NB4 (cell line): ENCODE measurements around the gene ALDH8A1.

Experiments
- DNase-seq: peaks from one replicate; pipeline ENCODE4 v3.0.0; 2010; ENCODE audit warnings: low read depth
- H3K4me3 ChIP-seq: one replicate; pipeline ENCODE4 v1.5.1; 2011; ENCODE audit warnings: mild to moderate bottlenecking, low read depth, low read length, moderate library complexity
- CTCF ChIP-seq: IDR thresholded peaks from one replicate; pipeline ENCODE4 v1.5.1; 2012; ENCODE audit warnings: low read depth, low read length
- MAX ChIP-seq: IDR thresholded peaks from 2 replicates; pipeline ENCODE4 v1.6.1; 2011; ENCODE audit warnings: low read depth, low read length
- MYC ChIP-seq: IDR thresholded peaks from 2 replicates; pipeline ENCODE4 v1.6.1; 2011; ENCODE audit warnings: low read depth, low read length
- POLR2A ChIP-seq: IDR thresholded peaks from 2 replicates; pipeline ENCODE4 v1.6.1; 2011; ENCODE audit warnings: mild to moderate bottlenecking; ENCODE audit not compliant: insufficient read length; ENCODE audit errors: extremely low read depth

ALDH8A1 gene

GRCh38 chr6:134937426-134937825, 12.5 kb downstream of the ALDH8A1 start:
- no peak for DNase-seq
- H3K4me3 ChIP-seq, result no peak overlapping the region
- TF ChIP-seq MAX (no peak), CTCF (no peak), MYC (no peak), POLR2A (no peak)

GRCh38 chr6:134936931-134937330, 13.0 kb downstream of the ALDH8A1 start:
- no peak overlapping the region for H3K4me3 ChIP-seq
- no peak for DNase-seq
- TF ChIP-seq CTCF (no peak), MAX (no peak), MYC (no peak), POLR2A (no peak)

- TF ChIP-seq CTCF (no peak), MYC (no peak), POLR2A (no peak), MAX (no peak)
- no peak for DNase-seq
- H3K4me3 ChIP-seq, result no peak overlapping the region
Observed at GRCh38 chr6:134936476-134936875, 13.4 kb downstream of the ALDH8A1 start.

- no peak overlapping the region for H3K4me3 ChIP-seq
- TF ChIP-seq MYC, result no peak
- no peak for DNase-seq
Observed at GRCh38 chr6:134934793-134935485, 15.0 kb downstream of the ALDH8A1 start.

GRCh38 chr6:134932535-134933470, 17.1 kb downstream of the ALDH8A1 start:
- TF ChIP-seq CTCF (no peak), MYC (no peak), POLR2A (no peak), MAX (no peak)
- no peak overlapping the region for H3K4me3 ChIP-seq
- no peak for DNase-seq

- H3K4me3 ChIP-seq, result no peak overlapping the region
- TF ChIP-seq CTCF, result no peak
- TF ChIP-seq MYC, result no peak
- no peak for TF ChIP-seq MAX
- TF ChIP-seq POLR2A, result no peak
- DNase-seq, result no peak
Observed at GRCh38 chr6:134932098-134932497, 17.8 kb downstream of the ALDH8A1 start.
